Suprapubic skin (tissue), 3 donors: Measurements from ENCODE around the gene RUNX2.
A peak's percentile ranks its signal among the peaks of the same experiment; 100 is the strongest.

ENCODE experiments used
- CTCF ChIP-seq, 2 donors: fragments of 200-600 bp in 1 of 2; fragments of 450-650 bp in 1 of 2; sonication (generic) in 1 of 2; IDR thresholded peaks; one replicate each; pipeline ENCODE4 v1.5.1; 2016 to 2019; ENCODE audit warnings: antibody characterized with exemption in 2 of 2, mild to moderate bottlenecking in 1 of 2, moderate library complexity in 1 of 2
- POLR2A ChIP-seq, 2 donors: fragments of 450-650 bp; IDR thresholded peaks; one replicate each; pipeline ENCODE4 v1.6.1; 2017; ENCODE audit warnings: antibody characterized with exemption in 2 of 2, mild to moderate bottlenecking in 2 of 2, moderate library complexity in 2 of 2

- TF ChIP-seq CTCF (IDR thresholded peaks at IDR 0.05): peak in 1 of 2 donors; percentile 20
- no peak for TF ChIP-seq POLR2A (IDR thresholded peaks at IDR 0.05)
Observed at GRCh38 chr6:45419571-45420082, 91.5 kb downstream of the RUNX2 start.
